ENCODE results near the gene EIF3L. TPM values are rescaled to one million over a fixed set of nuclear protein-coding genes. Genes with fewer than 3 reads are reported as not detected.

EIF3L gene
- polyA plus RNA-seq, 1 of the 3 experiments (the other 2 are of a cell fraction) = 478 TPM

DNA sequence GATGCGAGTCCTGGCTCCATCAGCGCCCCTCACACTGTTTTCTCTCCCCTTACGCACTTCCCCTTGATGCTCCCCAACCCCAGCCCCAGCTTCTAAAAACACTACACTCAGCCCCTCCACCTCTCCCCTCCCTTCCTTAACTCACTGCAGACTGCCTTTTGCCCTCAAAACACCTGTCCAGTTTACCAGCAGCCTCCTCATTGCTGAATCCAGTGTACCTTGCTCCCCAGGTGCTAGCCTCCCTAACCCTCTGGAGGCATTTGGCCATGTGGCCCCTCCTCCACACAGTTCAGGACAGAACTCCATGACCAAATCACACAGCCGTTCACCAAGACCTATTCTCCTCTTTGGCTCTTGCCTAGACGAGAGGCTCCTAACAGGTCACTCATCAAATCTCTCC lies 28.9 kb upstream of the EIF3L start:
- H3K27me3 ChIP-seq (ENCODE audit: insufficient read depth) = no peaks in the 10 kb centered on the region; the same call in 1 of the 2 replicates
- H3K36me3 ChIP-seq (replicated peaks in 1 of 2; ENCODE audit: control insufficient read depth in 1 of 2, insufficient read depth in 2 of 2, low read length in 1 of 2) = peaks cover 0 to under 1% of the 10 kb centered on the region in 2 experiments
- CTCF ChIA-PET = interaction anchor here (0.8 to 14.0 kb wide), 3 partner anchors 39 to 114 kb away, joined by 3 to 182 read pairs (median 4); no protein-coding TSS in a partner anchor
- no peaks in the 10 kb centered on the region for H3K9me3 ChIP-seq
- peaks cover 0 to 8% of the 10 kb centered on the region in 2 experiments; a peak in 1 of 4 replicates for H3K4me1 ChIP-seq (ENCODE audit: control insufficient read depth in 1 of 2, insufficient read depth in 2 of 2, low read depth in 1 of 2, low read length in 1 of 2)
- DNase-seq = no peak
- no peaks in the 10 kb centered on the region for H3F3A ChIP-seq (replicated peaks; ENCODE audit: insufficient read depth)
- H3K4me3 ChIP-seq (ENCODE audit: low read depth in 2 of 2, low read length in 1 of 2) = no peak overlapping the region
- TF ChIP-seq, protein P1, sequence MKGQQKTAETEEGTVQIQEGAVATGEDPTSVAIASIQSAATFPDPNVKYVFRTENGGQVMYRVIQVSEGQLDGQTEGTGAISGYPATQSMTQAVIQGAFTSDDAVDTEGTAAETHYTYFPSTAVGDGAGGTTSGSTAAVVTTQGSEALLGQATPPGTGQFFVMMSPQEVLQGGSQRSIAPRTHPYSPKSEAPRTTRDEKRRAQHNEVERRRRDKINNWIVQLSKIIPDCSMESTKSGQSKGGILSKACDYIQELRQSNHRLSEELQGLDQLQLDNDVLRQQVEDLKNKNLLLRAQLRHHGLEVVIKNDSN (IDR thresholded peaks at IDR 0.05; ENCODE audit: borderline replicate concordance, low read depth) = no peak
- TF ChIP-seq SMC3 (IDR thresholded peaks at IDR 0.05; ENCODE audit: low read depth, low read length) (no peak), FOXM1 (IDR thresholded peaks at IDR 0.05; ENCODE audit: low read depth) (no peak), EZH2phosphoT487 (IDR thresholded peaks at IDR 0.05; ENCODE audit: borderline replicate concordance, low read depth) (no peak), SIN3A (IDR thresholded peaks at IDR 0.05; ENCODE audit: borderline replicate concordance, low read depth, low read length) (no peak), RCOR1 (IDR thresholded peaks at IDR 0.05; ENCODE audit: low read length) (no peak), IRF3 (IDR thresholded peaks at IDR 0.05; ENCODE audit: low read depth, low read length) (no peak), POLR2AphosphoS5 (IDR thresholded peaks at IDR 0.05; ENCODE audit: low read depth, low read length) (no peak), EP300 (IDR thresholded peaks at IDR 0.05; ENCODE audit: borderline replicate concordance in 1 of 2, low read depth in 1 of 2, low read length in 1 of 2) (no peak), GATA2 (CRISPR knock-in tag; IDR thresholded peaks at IDR 0.05) (no peak), RFX5 (IDR thresholded peaks at IDR 0.05; ENCODE audit: low read length) (no peak), REST (IDR thresholded peaks at IDR 0.05; ENCODE audit: low read depth, low read length) (no peak), YY1 (IDR thresholded peaks at IDR 0.05; ENCODE audit: low read depth) (no peak), PBX3 (IDR thresholded peaks at IDR 0.05) (no peak), RAD21 (IDR thresholded peaks at IDR 0.05; ENCODE audit: low read length) (no peak), TEAD4 (IDR thresholded peaks at IDR 0.05; ENCODE audit: borderline replicate concordance, insufficient read depth) (no peak), ELF1 (IDR thresholded peaks at IDR 0.05) (no peak), FOXJ3 (CRISPR knock-in tag; IDR thresholded peaks at IDR 0.05) (no peak)
- TF ChIP-seq, protein P2, sequence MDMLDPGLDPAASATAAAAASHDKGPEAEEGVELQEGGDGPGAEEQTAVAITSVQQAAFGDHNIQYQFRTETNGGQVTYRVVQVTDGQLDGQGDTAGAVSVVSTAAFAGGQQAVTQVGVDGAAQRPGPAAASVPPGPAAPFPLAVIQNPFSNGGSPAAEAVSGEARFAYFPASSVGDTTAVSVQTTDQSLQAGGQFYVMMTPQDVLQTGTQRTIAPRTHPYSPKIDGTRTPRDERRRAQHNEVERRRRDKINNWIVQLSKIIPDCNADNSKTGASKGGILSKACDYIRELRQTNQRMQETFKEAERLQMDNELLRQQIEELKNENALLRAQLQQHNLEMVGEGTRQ (IDR thresholded peaks at IDR 0.05; ENCODE audit: borderline replicate concordance, low read depth, low read length) = no peak
- TF ChIP-seq, protein P3, sequence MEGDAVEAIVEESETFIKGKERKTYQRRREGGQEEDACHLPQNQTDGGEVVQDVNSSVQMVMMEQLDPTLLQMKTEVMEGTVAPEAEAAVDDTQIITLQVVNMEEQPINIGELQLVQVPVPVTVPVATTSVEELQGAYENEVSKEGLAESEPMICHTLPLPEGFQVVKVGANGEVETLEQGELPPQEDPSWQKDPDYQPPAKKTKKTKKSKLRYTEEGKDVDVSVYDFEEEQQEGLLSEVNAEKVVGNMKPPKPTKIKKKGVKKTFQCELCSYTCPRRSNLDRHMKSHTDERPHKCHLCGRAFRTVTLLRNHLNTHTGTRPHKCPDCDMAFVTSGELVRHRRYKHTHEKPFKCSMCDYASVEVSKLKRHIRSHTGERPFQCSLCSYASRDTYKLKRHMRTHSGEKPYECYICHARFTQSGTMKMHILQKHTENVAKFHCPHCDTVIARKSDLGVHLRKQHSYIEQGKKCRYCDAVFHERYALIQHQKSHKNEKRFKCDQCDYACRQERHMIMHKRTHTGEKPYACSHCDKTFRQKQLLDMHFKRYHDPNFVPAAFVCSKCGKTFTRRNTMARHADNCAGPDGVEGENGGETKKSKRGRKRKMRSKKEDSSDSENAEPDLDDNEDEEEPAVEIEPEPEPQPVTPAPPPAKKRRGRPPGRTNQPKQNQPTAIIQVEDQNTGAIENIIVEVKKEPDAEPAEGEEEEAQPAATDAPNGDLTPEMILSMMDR (IDR thresholded peaks at IDR 0.05) = no peak
- 95% methylated on average over 5 of the region's 5 CpGs for WGBS (ENCODE audit: low lambda C conversion rate)
- no peak overlapping the region for H3K27ac ChIP-seq (ENCODE audit: low read depth in 2 of 2, low read length in 1 of 2)
- no peaks in the 10 kb centered on the region for H3K79me2 ChIP-seq (ENCODE audit: insufficient read depth)
- POLR2A ChIA-PET = no interaction called here
- no peaks in the 10 kb centered on the region for H4K20me1 ChIP-seq (ENCODE audit: insufficient read depth)
- H3K9me2 ChIP-seq = no peaks in the 10 kb centered on the region
- no peak overlapping the region for H3K9ac ChIP-seq
- H3K4me2 ChIP-seq = no peak overlapping the region
- H2AFZ ChIP-seq (ENCODE audit: low read depth) = no peak overlapping the region

All from SK-N-SH (cell line).